Heart right ventricle (tissue), 16 donors: ENCODE results near the gene PRELP. TPM values are rescaled to one million over a fixed set of nuclear protein-coding genes. Genes with fewer than 3 reads are reported as not detected.

Experiments
- ATAC-seq, 8 donors: fragments of 200-7000 bp; cut with Tn5 transposase; one replicate each; pipeline ENCODE4 v1.9.1; 2020; ENCODE audit warnings: mild to moderate bottlenecking in 8 of 8, moderate library complexity in 8 of 8, moderate number of reproducible peaks in 1 of 8
- DNase-seq, 2 donors: peaks; one replicate each; pipeline ENCODE4 v3.0.0-alpha.2; 2020
- H3K27ac ChIP-seq, 10 donors: fragments of 200-600 bp; sonication (generic) in 2 of 10; one replicate each; pipeline versions ENCODE4 v1.5.0 to v1.8.0; 2020 to 2022; ENCODE audit warnings: mild to moderate bottlenecking in 3 of 10
- H3K27me3 ChIP-seq, 7 donors: fragments of 200-600 bp; one replicate each; pipeline ENCODE4 v1.8.0; 2021 to 2022; ENCODE audit warnings: mild to moderate bottlenecking in 2 of 7
- H3K36me3 ChIP-seq, 9 donors: fragments of 200-600 bp; sonication (generic) in 1 of 9; one replicate each; pipeline versions ENCODE4 v1.5.0 to v1.8.0; 2020 to 2022; ENCODE audit warnings: mild to moderate bottlenecking in 2 of 9
- H3K4me1 ChIP-seq, 9 donors: fragments of 200-600 bp; sonication (generic) in 1 of 9; one replicate each; pipeline versions ENCODE4 v1.5.0 to v1.8.0; 2020 to 2022; ENCODE audit warnings: mild to moderate bottlenecking in 4 of 9
- H3K4me3 ChIP-seq, 10 donors: fragments of 200-600 bp; sonication (generic) in 2 of 10; one replicate each; pipeline versions ENCODE4 v1.5.0 to v1.8.0; 2020 to 2022; ENCODE audit warnings: mild to moderate bottlenecking in 7 of 10, moderate library complexity in 2 of 10
- H3K9me3 ChIP-seq, 11 donors: fragments of 200-600 bp in 10 of 11; sonication (generic) in 2 of 11; one replicate each; pipeline versions ENCODE4 v1.5.0 to v1.8.0; 2013 to 2022; ENCODE audit warnings: mild to moderate bottlenecking in 2 of 11, control low read depth in 1 of 11, moderate library complexity in 1 of 11
- WGBS, 2 donors: extraction: QIAGEN DNeasy Blood & Tissue Kit; methylation state at CpG; one replicate each; pipeline ENCODE4 v1.1.7; 2013; ENCODE audit warnings: inconsistent platforms in 1 of 2; 5-methylcytosine and 5-hydroxymethylcytosine counted together
- intact Hi-C, 10 donors: fragments of 100-400 bp; cut with DNase I; formaldehyde crosslinking; loops; one replicate each; pipeline versions ENCODE4 v1.11.1 to v1.14.2; 2022
- polyA plus RNA-seq, 2 donors: library from polyadenylated mRNA; stranded (reverse); fragments of 200-250 nt; gene quantifications; one replicate each; pipeline ENCODE4 v1.2.3, GENCODE V29; 2013
- total RNA-seq, 10 donors: library from RNA; stranded (reverse); fragmentation: NEBNext Ultra II Directional in 3 of 10; extraction: Animal tissue kit (Norgen Biotek cat#: 25700) in 3 of 10; gene quantifications; one replicate each; pipeline versions ENCODE4 v1.2.1 to v1.2.4, GENCODE V29; 2021 to 2023
- TF ChIP-seq, protein P1 (sequence below), 9 donors: fragments of 200-600 bp; sonication (generic) in 2 of 9; IDR thresholded peaks; one replicate each; pipeline versions ENCODE4 v1.5.0 to v1.8.0; 2021 to 2022; ENCODE audit warnings: antibody characterized with exemption in 9 of 9, mild to moderate bottlenecking in 5 of 9, moderate library complexity in 1 of 9
- donor health status: Arrhythmogenic right ventricular cardiomyopathy.
- donor health status: ischemic (EF 13 %, LVEDD 7.1; RV severe dilation, severe dysfunction).
- donor health status: healthy with polysubstance abuse.
- donor health status: DM: no; HTN: yes; CAD: no.
- donor health status: DM: no; HTN: no; CAD: no.
- donor health status: ischemic (EF 25% LVEDD 6.9; RV normal size, moderate dysfunction).
- donor health status: ischemic (EF 25% LVEDD 5.7; RV mildly dilated, moderate dysfunction).
- donor health status: healthy.
- donor health status: DM: yes; HTN: yes; CAD: no.
- donor health status: Ischemic cardiomyopathy.
- donor health status: ischemic (EF 35%, LVEDD 5.7; RV mildly dilated, moderate dysfunction).
- donor health status: nonischemic (EF 11% LVEDD 7.7; RV severe dilation, severe dysfunction).
- donor health status: DM: yes; HTN: yes; CAD: no.
- donor health status: PGD.
- donor health status: ischemic (EF 29% LVEDD 5.4; RV normal size, mild dysfunction).
- donor health status: nonischemic (EF 23%, LVEDD 6.1; RV moderate dilation, normal function).

PRELP gene
- total and polyA plus RNA-seq, 12 donors: 3.3 to 37.1 (median 14.9) TPM

GRCh38 chr1:203531063-203531462, 55.5 kb downstream of the PRELP start:
- intact Hi-C loops: no loop called here
- no peak overlapping the region for H3K4me3 ChIP-seq
- H3K9me3 ChIP-seq: no peaks in the 10 kb centered on the region
- ATAC-seq (no peak), DNase-seq (no peak)
- TF ChIP-seq, protein P1, sequence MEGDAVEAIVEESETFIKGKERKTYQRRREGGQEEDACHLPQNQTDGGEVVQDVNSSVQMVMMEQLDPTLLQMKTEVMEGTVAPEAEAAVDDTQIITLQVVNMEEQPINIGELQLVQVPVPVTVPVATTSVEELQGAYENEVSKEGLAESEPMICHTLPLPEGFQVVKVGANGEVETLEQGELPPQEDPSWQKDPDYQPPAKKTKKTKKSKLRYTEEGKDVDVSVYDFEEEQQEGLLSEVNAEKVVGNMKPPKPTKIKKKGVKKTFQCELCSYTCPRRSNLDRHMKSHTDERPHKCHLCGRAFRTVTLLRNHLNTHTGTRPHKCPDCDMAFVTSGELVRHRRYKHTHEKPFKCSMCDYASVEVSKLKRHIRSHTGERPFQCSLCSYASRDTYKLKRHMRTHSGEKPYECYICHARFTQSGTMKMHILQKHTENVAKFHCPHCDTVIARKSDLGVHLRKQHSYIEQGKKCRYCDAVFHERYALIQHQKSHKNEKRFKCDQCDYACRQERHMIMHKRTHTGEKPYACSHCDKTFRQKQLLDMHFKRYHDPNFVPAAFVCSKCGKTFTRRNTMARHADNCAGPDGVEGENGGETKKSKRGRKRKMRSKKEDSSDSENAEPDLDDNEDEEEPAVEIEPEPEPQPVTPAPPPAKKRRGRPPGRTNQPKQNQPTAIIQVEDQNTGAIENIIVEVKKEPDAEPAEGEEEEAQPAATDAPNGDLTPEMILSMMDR (IDR thresholded peaks at IDR 0.05): no peak
- no peaks in the 10 kb centered on the region for H3K27me3 ChIP-seq
- no peak overlapping the region for H3K27ac ChIP-seq
- 89 to 91% methylated on average over 3 of the region's 3 CpGs for WGBS, 2 donors
- H3K4me1 ChIP-seq: peaks cover 0 to 12% (median 0%) of the 10 kb centered on the region in 9 donors
- no peaks in the 10 kb centered on the region for H3K36me3 ChIP-seq

DNA sequence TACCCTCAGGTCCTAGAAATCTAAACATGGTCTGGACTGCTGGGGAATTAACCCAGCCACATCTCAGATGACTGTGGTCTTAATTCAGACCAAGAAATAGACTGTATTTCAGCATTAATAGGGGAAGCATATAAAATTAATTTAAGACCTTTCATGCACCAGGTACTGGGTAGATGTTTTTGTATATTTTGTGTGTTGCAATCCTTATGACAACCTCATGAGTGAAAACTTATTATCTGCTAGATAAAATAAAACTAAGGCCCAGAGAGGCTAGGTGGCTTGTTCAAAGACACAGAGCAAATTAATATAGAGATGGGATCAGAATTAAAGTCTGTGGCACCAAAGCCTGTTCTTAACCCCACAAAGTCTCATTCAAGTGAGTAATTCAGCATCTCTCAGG, 58.4 kb downstream of the PRELP start:
- TF ChIP-seq, protein P1 (IDR thresholded peaks at IDR 0.05): no peak
- H3K27me3 ChIP-seq: no peaks in the 10 kb centered on the region
- ATAC-seq: no peak
- peak overlapping the region in 1 of 10 donors; percentile 41 for H3K27ac ChIP-seq
- H3K9me3 ChIP-seq: no peaks in the 10 kb centered on the region
- no peak for DNase-seq
- peaks cover 0 to 25% (median 16%) of the 10 kb centered on the region in 9 donors for H3K4me1 ChIP-seq
- intact Hi-C loops: no loop called here
- no peak overlapping the region for H3K4me3 ChIP-seq
- no peaks in the 10 kb centered on the region for H3K36me3 ChIP-seq

DNA sequence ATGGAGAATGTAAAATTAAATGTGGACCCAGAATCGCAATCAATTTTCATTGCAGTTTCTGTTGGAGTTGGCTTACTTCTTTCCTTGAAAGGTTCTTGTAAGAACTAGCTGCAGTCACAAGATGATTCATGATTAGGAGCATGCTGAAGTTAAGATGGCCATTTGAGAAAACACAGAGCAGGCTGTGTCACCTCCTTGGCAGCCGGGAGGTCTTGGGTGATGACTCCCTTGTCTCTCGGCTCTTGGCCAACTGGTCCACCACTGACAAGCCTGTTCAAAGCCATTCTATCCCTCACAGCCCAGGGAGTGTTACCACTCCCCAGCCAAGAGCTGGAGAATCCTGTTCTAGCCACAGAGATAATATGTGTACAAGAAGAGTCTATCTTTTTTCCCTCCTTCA, 58.9 kb downstream of the PRELP start:
- TF ChIP-seq, protein P1 (IDR thresholded peaks at IDR 0.05): no peak

DNA sequence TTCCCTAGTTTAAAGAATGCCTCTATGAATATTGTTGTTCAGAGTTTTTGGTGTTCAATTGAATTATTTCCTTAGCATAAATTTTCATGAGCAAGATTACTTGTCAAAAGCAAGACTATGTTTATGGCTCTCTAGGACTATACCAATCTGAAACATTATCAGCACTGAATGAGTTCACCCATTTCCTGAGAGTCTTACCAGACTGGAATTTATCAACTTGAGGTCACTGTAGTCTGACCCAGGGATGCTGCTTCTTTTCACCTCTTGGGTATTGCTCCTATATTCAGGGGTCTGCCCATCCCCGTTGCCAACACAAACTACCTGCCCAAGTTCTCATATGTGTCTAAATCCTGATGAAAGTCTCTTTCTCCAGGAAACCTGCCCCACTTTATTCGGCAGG, 61.0 kb downstream of the PRELP start:
- Histone ChIP-seq H3K36me3 (no peaks in the 10 kb centered on the region), H3K27me3 (no peaks in the 10 kb centered on the region), H3K9me3 (no peaks in the 10 kb centered on the region), H3K4me3 (no peak overlapping the region), H3K4me1 (peaks cover 0 to 33% (median 22%) of the 10 kb centered on the region in 9 donors), H3K27ac (no peak overlapping the region)
- TF ChIP-seq, protein P1 (IDR thresholded peaks at IDR 0.05): no peak
- DNase-seq (no peak), ATAC-seq (no peak)
- intact Hi-C loops: no loop called here
- 85 to 91% methylated on average over 2 of the region's 2 CpGs for WGBS, 2 donors

More for the DNA sequence above, 58.9 kb downstream of the PRELP start:
- WGBS, 2 donors: 62 to 71% methylated on average over 3 of the region's 3 CpGs
- ATAC-seq: peak in 4 of 8 donors; percentile 28 to 69 (median 44)
- Histone ChIP-seq H3K9me3 (no peaks in the 10 kb centered on the region), H3K4me1 (peaks cover 0 to 31% (median 22%) of the 10 kb centered on the region in 9 donors), H3K36me3 (no peaks in the 10 kb centered on the region), H3K4me3 (no peak overlapping the region), H3K27ac (peak overlapping the region in 1 of 10 donors; percentile 41), H3K27me3 (no peaks in the 10 kb centered on the region)
- no peak for DNase-seq
- intact Hi-C loops: no loop called here
